Mucosa of rectum (tissue), 2 donors: ENCODE results near the gene FSCN2.

Experiments
- H3K27ac ChIP-seq, 2 donors: one replicate each; pipeline ENCODE4 v1.7.0; 2013; ENCODE audit warnings: inconsistent platforms in 2 of 2, low read depth in 2 of 2, low read length in 2 of 2
- H3K27me3 ChIP-seq, 2 donors: one replicate each; pipeline ENCODE4 v1.7.0; 2013; ENCODE audit warnings: low read length in 2 of 2; ENCODE audit not compliant: control insufficient read depth in 2 of 2, insufficient read depth in 2 of 2
- H3K36me3 ChIP-seq, 2 donors: one replicate each; pipeline ENCODE4 v1.7.0; 2013; ENCODE audit warnings: low read length in 2 of 2; ENCODE audit not compliant: control insufficient read depth in 2 of 2, insufficient read depth in 2 of 2
- H3K4me1 ChIP-seq, 2 donors: one replicate each; pipeline ENCODE4 v1.7.0; 2013; ENCODE audit warnings: low read length in 2 of 2, mild to moderate bottlenecking in 1 of 2; ENCODE audit not compliant: control insufficient read depth in 2 of 2, insufficient read depth in 2 of 2
- H3K4me3 ChIP-seq, 2 donors: one replicate each; pipeline ENCODE4 v1.7.0; 2013; ENCODE audit warnings: low read length in 2 of 2
- H3K9ac ChIP-seq, 2 donors: one replicate each; pipeline ENCODE4 v1.7.0; 2013; ENCODE audit warnings: low read length in 2 of 2, low read depth in 1 of 2, mild to moderate bottlenecking in 1 of 2
- H3K9me3 ChIP-seq, 2 donors: one replicate each; pipeline ENCODE4 v1.7.0; 2013; ENCODE audit warnings: low read length in 2 of 2; ENCODE audit not compliant: control insufficient read depth in 2 of 2
- donor health status: healthy.
- donor health status: Normal muscosa, but diverticular disease.

FSCN2 gene

DNA sequence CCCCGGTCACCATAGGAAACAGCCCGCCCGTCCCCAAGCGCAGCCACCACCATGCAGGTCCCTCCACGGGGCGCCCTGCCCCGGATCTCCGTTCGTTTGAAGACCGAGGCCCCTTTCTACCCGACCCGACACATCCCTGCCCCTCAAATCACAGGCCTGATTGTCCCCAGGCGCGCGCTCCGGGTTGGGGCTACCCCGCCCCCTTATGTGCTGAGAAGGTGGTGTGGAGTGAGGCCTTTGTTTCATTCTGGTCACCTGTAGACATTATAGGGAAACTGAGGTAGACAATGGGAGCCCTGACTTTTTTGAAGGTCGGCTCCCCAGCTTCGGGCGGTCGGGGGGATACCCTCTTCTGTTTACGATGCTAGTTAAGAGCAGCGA is 14.8 kb upstream of the FSCN2 start:
- Histone ChIP-seq H3K27ac (peak overlapping the region; percentile 100), H3K9me3 (no peaks in the 10 kb centered on the region), H3K27me3 (no peaks in the 10 kb centered on the region), H3K4me3 (peak overlapping the region; percentile 77 to 81), H3K36me3 (peaks cover 36 to 38% of the 10 kb centered on the region in 2 donors), H3K9ac (peak overlapping the region; percentile 97 to 99), H3K4me1 (peaks cover 44 to 46% of the 10 kb centered on the region in 2 donors)

- peaks cover 46 to 48% of the 10 kb centered on the region in 2 donors for H3K4me1 ChIP-seq
Observed at GRCh38 chr17:81513753-81514488, 14.3 kb upstream of the FSCN2 start.

GRCh38 chr17:81514489-81514738 is 13.8 kb upstream of the FSCN2 start:
- H3K4me3 ChIP-seq: peak overlapping the region; percentile 77 to 81
- H3K4me1 ChIP-seq: peaks cover 43 to 46% of the 10 kb centered on the region in 2 donors
- peak overlapping the region; percentile 97 to 99 for H3K9ac ChIP-seq
- no peaks in the 10 kb centered on the region for H3K27me3 ChIP-seq
- peak overlapping the region; percentile 100 for H3K27ac ChIP-seq
- H3K9me3 ChIP-seq: no peaks in the 10 kb centered on the region
- peaks cover 28 to 29% of the 10 kb centered on the region in 2 donors for H3K36me3 ChIP-seq

More at GRCh38 chr17:81513753-81514488, 14.3 kb upstream of the FSCN2 start:
- Histone ChIP-seq H3K36me3 (peaks cover 33 to 34% of the 10 kb centered on the region in 2 donors), H3K27ac (peak overlapping the region; percentile 100), H3K27me3 (no peaks in the 10 kb centered on the region), H3K4me3 (peak overlapping the region; percentile 77 to 81), H3K9ac (peak overlapping the region; percentile 97 to 99), H3K9me3 (no peaks in the 10 kb centered on the region)

DNA sequence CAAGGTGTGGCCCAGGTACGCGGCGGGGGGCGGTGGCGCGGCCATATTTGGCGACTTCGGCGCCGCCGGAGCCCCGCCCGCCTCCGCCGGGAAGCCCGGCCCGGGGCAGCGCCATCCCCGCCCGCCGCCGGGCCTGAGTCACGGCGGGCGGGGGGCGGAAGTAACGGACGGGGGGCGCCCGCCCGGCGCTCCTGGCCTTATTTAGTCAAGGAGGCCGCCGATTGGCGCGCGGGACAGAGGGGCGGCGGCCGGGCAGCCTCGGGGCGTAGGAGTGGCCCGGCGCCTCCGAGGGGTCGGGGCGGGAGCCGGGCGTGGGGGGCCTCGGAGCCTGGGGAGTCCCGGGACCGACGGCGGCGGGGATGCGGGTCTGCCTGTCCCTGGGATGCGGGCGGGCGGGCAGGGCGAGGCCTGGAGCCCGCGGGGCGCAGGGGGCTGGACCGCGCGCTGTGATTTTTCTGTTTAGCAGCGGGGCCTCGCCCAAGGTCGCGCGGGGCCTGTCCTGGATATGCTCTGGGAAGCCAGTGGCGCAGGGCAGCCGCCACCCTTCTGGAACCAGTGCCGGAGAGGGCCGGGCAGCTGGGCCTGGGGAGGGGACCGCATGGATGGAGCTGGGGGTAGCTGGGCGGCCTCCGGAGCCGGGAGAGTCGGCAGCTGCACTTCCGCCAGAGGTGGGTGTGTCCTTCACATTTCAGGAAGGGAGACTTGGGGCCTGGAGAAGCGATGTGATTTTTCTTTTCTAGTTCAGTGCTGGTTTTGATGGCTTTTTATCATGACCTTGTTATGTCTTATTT is 13.2 kb upstream of the FSCN2 start:
- peak overlapping the region; percentile 100 for H3K27ac ChIP-seq
- H3K27me3 ChIP-seq: no peaks in the 10 kb centered on the region
- peaks cover 23% of the 10 kb centered on the region in 2 donors for H3K36me3 ChIP-seq
- peaks cover 45 to 46% of the 10 kb centered on the region in 2 donors for H3K4me1 ChIP-seq
- H3K4me3 ChIP-seq: peak overlapping the region; percentile 77 to 81
- H3K9me3 ChIP-seq: no peaks in the 10 kb centered on the region
- peak overlapping the region; percentile 77 to 97 for H3K9ac ChIP-seq

DNA sequence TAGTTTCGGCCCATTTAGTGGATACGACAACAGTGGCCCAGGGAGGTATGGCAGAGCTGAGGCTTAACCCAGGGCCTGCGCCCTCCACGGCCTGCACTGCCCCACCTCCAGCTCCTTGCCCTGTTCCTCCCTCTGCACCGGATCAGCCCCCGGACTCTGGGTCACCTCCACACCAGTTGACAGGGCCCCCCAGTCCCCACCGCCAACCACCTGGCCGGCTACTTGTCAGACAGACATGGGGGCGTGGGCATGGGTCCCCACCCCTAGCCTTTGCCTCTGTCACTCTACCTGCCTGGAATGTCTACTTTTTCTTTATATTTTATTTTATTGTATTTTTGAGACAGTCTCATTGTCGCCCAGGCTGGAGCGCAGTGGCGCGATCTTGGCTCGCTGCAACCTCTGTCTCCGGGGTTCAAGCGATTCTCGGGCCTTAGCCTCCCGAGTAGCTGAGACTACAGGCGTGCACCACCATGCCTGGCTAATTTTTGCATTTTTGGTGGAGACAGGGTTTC is 12.6 kb upstream of the FSCN2 start:
- Histone ChIP-seq H3K27ac (peak overlapping the region; percentile 100), H3K27me3 (no peaks in the 10 kb centered on the region), H3K4me3 (peak overlapping the region; percentile 69 to 78), H3K9ac (peak overlapping the region; percentile 77 to 97), H3K4me1 (peaks cover 42 to 47% of the 10 kb centered on the region in 2 donors), H3K9me3 (no peaks in the 10 kb centered on the region), H3K36me3 (peaks cover 16 to 17% of the 10 kb centered on the region in 2 donors)

DNA sequence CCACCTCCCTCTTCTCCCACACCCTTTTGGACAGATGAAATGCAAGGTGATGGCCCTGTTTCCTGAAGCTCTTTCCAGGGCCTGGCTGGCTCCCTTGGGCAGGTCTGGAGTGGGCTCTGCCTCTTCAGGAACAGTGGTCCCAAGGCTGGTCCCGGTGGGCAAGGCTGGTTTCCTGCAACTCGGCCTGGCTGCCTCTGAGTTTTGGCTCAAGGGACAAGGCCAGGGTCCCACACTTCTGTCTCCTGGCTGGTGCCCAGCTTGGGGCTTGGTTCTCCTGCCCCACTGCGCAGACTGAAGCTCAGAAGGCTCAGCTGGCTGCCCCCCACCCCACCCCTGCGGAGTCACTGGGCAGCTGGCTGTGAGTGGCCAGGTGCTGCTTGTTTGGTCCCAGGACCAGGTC is 11.7 kb upstream of the FSCN2 start:
- Histone ChIP-seq H3K9ac (peak overlapping the region; percentile 60 to 97), H3K27ac (peak overlapping the region; percentile 100), H3K36me3 (peaks cover 8% of the 10 kb centered on the region in 2 donors), H3K9me3 (no peaks in the 10 kb centered on the region), H3K27me3 (no peaks in the 10 kb centered on the region), H3K4me3 (peak overlapping the region; percentile 69 to 78), H3K4me1 (peaks cover 40 to 42% of the 10 kb centered on the region in 2 donors)

DNA sequence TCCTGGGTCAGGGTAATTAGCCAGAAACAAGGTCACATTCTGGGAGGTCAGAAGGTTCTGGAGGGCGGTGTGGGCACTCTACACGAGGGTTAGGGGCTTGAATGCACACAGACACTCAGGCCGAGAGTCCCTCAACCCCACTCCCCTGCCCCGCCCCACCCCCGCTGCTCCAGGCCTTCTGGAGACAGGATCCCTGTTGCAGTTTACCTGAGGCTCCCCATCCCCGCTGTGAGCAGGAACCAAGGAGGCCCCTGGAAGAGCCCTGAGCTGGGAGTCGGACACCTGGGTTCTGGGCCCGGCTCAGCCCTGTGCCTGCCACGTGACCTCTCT is 11.2 kb upstream of the FSCN2 start:
- H3K9ac ChIP-seq: peak overlapping the region in 1 of 2 donors; percentile 3
- H3K36me3 ChIP-seq: peaks cover 2 to 3% of the 10 kb centered on the region in 2 donors
- no peaks in the 10 kb centered on the region for H3K27me3 ChIP-seq
- peak overlapping the region in 1 of 2 donors; percentile 100 for H3K27ac ChIP-seq
- no peaks in the 10 kb centered on the region for H3K9me3 ChIP-seq
- peaks cover 40 to 42% of the 10 kb centered on the region in 2 donors for H3K4me1 ChIP-seq
- no peak overlapping the region for H3K4me3 ChIP-seq

DNA sequence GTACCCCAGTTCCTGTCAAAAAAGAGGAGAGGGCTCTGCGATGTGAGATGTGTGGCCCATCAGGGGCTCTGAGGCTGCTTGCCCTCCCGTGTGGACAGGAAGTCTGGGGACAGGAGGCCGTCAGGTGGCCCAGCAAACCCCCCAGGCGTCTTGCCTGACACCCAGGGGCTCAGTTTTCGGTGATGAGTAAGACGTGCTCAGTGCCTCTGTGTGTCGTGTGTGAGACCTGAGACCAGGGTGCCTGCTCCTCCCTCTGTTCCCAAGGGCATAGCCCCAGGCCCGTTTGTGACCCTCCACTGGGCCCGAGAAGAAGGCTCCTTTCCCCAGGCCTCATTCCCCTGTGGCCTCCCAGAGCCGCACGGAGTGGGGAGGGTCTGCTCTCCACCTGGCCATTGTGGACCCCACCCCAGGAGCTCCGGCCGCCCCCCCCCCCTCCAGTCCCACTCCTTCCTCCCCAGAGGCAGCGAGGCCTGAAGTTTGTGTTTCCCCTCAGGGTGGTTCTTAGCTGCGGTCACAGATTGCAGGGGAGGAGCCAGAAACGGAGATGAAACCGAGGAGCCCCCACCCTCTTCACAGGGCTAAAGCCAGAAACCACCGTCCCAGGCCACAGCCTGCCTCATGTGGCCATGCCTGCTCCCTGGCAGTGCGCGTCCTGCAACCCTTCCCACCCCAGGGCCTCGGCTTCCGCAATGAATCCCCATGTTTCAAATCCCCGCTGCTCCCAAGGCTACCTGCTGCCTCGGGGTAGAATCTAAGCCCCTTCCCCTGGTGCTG is 10.7 kb upstream of the FSCN2 start:
- H3K27ac ChIP-seq: peak overlapping the region; percentile 20 to 100

GRCh38 chr17:81518113-81518784 is 9.9 kb upstream of the FSCN2 start:
- Histone ChIP-seq H3K9me3 (no peaks in the 10 kb centered on the region), H3K27me3 (no peaks in the 10 kb centered on the region), H3K36me3 (no peaks in the 10 kb centered on the region), H3K4me1 (peaks cover 40 to 42% of the 10 kb centered on the region in 2 donors), H3K9ac (peak overlapping the region; percentile 24 to 81), H3K27ac (peak overlapping the region; percentile 84 to 87), H3K4me3 (peak overlapping the region; percentile 58 to 69)

More for the DNA sequence above, 10.7 kb upstream of the FSCN2 start:
- Histone ChIP-seq H3K27me3 (no peaks in the 10 kb centered on the region), H3K4me3 (peak overlapping the region in 1 of 2 donors; percentile 58), H3K9ac (peak overlapping the region; percentile 15 to 81), H3K9me3 (no peaks in the 10 kb centered on the region), H3K36me3 (no peaks in the 10 kb centered on the region), H3K4me1 (peaks cover 40 to 42% of the 10 kb centered on the region in 2 donors)
